NOMO-1 (cell line): Measurements from ENCODE around the gene PRKCA.
A peak's percentile ranks its signal among the peaks of the same experiment; 100 is the strongest.

Experiments
- DNase-seq, 2 experiments: peaks; one replicate each; lab custom pipeline; 2025; ENCODE audit not compliant: unreplicated experiment in 2 of 2; lab: John Stamatoyannopoulos, UW

The PRKCA gene

GRCh38 chr17:66527335-66527734 lies 224.9 kb downstream of the PRKCA start:
- no peak for DNase-seq

GRCh38 chr17:66531851-66532295 lies 229.5 kb downstream of the PRKCA start:
- DNase-seq = no peak

- no peak for DNase-seq
Observed at GRCh38 chr17:66533572-66533971, 231.2 kb downstream of the PRKCA start.

- DNase-seq = no peak
Observed at GRCh38 chr17:66533986-66534385, 231.6 kb downstream of the PRKCA start.

GRCh38 chr17:66535611-66536010 lies 233.2 kb downstream of the PRKCA start:
- DNase-seq = no peak

GRCh38 chr17:66537502-66537901 lies 235.1 kb downstream of the PRKCA start:
- DNase-seq = peak in 1 of 2 experiments; percentile 45

GRCh38 chr17:66538776-66539175 lies 236.4 kb downstream of the PRKCA start:
- no peak for DNase-seq

- DNase-seq = no peak
Observed at GRCh38 chr17:66540131-66540781, 237.8 kb downstream of the PRKCA start.

GRCh38 chr17:66541461-66542128 lies 239.2 kb downstream of the PRKCA start:
- DNase-seq = no peak

- no peak for DNase-seq
Observed at GRCh38 chr17:66542129-66542966, 239.9 kb downstream of the PRKCA start.

- no peak for DNase-seq
Observed at GRCh38 chr17:66542967-66543520, 240.6 kb downstream of the PRKCA start.

GRCh38 chr17:66543526-66543925 lies 241.1 kb downstream of the PRKCA start:
- no peak for DNase-seq

- no peak for DNase-seq
Observed at GRCh38 chr17:66545918-66546317, 243.5 kb downstream of the PRKCA start.

GRCh38 chr17:66547151-66547865 lies 244.9 kb downstream of the PRKCA start:
- DNase-seq = no peak

GRCh38 chr17:66548158-66548557 lies 245.7 kb downstream of the PRKCA start:
- peak in 1 of 2 experiments; percentile 4 for DNase-seq

- no peak for DNase-seq
Observed at GRCh38 chr17:66548659-66549310, 246.4 kb downstream of the PRKCA start.

- no peak for DNase-seq
Observed at GRCh38 chr17:66549311-66549704, 246.9 kb downstream of the PRKCA start.

- DNase-seq = no peak
Observed at GRCh38 chr17:66549731-66550207, 247.4 kb downstream of the PRKCA start.

- no peak for DNase-seq
Observed at GRCh38 chr17:66551839-66552238, 249.4 kb downstream of the PRKCA start.

GRCh38 chr17:66552371-66552770 lies 250.0 kb downstream of the PRKCA start:
- peak in 1 of 2 experiments; percentile 31 for DNase-seq
